ENCODE measurements around the gene CDC73. TPM values are rescaled to one million over a fixed set of nuclear protein-coding genes. Genes with fewer than 3 reads are reported as not detected.
A peak's percentile ranks its signal among the peaks of the same experiment; 100 is the strongest.
"Not testable (repeated sequence)": the region's sequence is repeated elsewhere in the genome, so short reads cannot be mapped to it uniquely, and the experiment has no call there.

CDC73 gene
- total RNA-seq, 2 donors from 2014 or later = 22.6 to 37.9 TPM

DNA sequence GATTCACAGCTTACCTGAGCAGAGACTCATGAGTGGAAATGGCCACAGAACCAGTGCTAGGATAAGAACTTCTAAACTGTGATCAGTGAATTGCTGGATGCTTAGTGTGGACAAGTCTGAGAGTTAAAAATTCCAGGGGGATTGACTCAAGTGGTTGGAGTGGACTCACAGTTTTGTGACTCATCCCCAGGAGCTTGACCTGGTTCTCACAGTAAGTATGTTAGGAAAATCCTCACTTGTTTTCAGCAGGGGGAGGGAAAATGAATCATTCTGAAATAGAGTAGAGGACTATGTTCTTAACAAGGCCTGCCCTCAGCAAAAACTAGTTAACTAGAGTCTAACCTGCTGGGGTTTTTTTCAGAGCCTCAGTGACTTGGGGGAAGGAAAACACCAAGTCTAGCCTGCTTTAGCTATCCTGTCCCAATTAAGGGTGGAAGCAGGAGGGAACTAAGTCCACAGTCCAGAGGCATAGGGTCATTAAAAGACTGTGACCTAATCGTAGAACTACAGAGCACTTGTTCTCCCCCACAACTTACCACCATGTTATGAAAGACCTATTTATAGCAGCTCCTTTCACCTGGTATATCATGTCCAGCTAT, 6.1 kb upstream of the CDC73 start:
- intact Hi-C loops (cut with DNase I) = no loop called here
- Histone ChIP-seq H3K27me3 (no peaks in the 10 kb centered on the region), H3K36me3 (replicated peaks in 1 of 2; ENCODE audit: insufficient read depth in 1 of 2, low read depth in 2 of 2) (no peaks in the 10 kb centered on the region), H3K4me3 (no peak overlapping the region), H3K4me1 (no peaks in the 10 kb centered on the region), H3K27ac (no peak overlapping the region), H3K9me3 (no peaks in the 10 kb centered on the region)
- TF ChIP-seq POLR2A (IDR thresholded peaks at IDR 0.05) = no peak
- TF ChIP-seq, protein P1, sequence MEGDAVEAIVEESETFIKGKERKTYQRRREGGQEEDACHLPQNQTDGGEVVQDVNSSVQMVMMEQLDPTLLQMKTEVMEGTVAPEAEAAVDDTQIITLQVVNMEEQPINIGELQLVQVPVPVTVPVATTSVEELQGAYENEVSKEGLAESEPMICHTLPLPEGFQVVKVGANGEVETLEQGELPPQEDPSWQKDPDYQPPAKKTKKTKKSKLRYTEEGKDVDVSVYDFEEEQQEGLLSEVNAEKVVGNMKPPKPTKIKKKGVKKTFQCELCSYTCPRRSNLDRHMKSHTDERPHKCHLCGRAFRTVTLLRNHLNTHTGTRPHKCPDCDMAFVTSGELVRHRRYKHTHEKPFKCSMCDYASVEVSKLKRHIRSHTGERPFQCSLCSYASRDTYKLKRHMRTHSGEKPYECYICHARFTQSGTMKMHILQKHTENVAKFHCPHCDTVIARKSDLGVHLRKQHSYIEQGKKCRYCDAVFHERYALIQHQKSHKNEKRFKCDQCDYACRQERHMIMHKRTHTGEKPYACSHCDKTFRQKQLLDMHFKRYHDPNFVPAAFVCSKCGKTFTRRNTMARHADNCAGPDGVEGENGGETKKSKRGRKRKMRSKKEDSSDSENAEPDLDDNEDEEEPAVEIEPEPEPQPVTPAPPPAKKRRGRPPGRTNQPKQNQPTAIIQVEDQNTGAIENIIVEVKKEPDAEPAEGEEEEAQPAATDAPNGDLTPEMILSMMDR (IDR thresholded peaks at IDR 0.05) = no peak
- WGBS, 2 donors = 65 to 70% methylated on average over 1 of the region's 1 CpG
- DNase-seq (peak in 1 of 4 donors; percentile 28), ATAC-seq (peak; percentile 38)

DNA sequence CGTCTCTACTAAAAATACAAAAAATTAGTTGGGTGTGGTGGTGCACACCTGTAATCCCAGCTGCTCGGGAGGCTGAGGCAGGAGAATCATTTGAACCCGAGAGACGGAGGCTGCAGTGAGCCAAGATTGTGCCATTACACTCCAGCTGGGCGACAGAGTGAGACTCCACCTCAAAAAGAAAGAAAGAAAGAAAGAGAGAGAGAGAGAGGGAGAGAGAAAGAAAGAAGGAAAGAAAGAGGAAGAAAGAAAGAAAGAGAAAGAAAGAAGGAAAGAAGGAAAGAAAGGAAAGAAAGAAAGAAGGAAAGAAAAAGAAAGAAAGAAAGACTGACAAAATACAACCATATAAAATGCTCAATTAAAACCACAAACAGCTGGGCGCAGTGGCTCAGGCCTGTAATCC, 4.7 kb upstream of the CDC73 start:
- ATAC-seq; H3K9me3 ChIP-seq; H3K36me3 ChIP-seq (replicated peaks in 1 of 2; ENCODE audit: insufficient read depth in 1 of 2, low read depth in 2 of 2); H3K4me3 ChIP-seq; H3K27me3 ChIP-seq; DNase-seq; H3K4me1 ChIP-seq; H3K27ac ChIP-seq; intact Hi-C loops (cut with DNase I): not testable (repeated sequence)
- 86 to 90% methylated on average over 6 of the region's 6 CpGs for WGBS, 2 donors

DNA sequence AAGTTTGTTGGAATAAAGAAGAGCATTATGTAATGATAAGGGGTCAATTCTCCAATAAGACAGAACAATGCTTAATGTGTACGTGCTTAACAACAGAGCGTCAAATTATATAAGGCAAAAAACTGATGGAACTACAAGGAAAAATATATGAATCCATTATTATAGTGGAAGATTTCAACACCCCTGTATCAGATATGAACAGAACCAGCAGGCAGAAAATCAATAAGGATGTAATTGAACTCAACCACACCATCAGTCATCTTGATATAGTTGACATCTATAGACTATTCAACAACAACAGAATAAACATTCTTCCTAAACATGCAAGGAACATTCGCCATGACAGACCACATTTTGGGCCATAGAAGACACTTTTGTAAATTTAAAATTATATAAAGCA, 3.6 kb upstream of the CDC73 start:
- no peaks in the 10 kb centered on the region for H3K36me3 ChIP-seq (replicated peaks in 1 of 2; ENCODE audit: insufficient read depth in 1 of 2, low read depth in 2 of 2)
- no peak for TF ChIP-seq POLR2A (IDR thresholded peaks at IDR 0.05)
- TF ChIP-seq, protein P1 (IDR thresholded peaks at IDR 0.05) = no peak
- peaks cover 13% of the 10 kb centered on the region for H3K4me1 ChIP-seq
- no peak for DNase-seq
- H3K27ac ChIP-seq = no peak overlapping the region
- no peak overlapping the region for H3K4me3 ChIP-seq
- no peaks in the 10 kb centered on the region for H3K27me3 ChIP-seq
- WGBS, 2 donors = 60 to 74% methylated on average over 3 of the region's 3 CpGs
- intact Hi-C loops (cut with DNase I) = no loop called here
- ATAC-seq = no peak
- no peaks in the 10 kb centered on the region for H3K9me3 ChIP-seq

DNA sequence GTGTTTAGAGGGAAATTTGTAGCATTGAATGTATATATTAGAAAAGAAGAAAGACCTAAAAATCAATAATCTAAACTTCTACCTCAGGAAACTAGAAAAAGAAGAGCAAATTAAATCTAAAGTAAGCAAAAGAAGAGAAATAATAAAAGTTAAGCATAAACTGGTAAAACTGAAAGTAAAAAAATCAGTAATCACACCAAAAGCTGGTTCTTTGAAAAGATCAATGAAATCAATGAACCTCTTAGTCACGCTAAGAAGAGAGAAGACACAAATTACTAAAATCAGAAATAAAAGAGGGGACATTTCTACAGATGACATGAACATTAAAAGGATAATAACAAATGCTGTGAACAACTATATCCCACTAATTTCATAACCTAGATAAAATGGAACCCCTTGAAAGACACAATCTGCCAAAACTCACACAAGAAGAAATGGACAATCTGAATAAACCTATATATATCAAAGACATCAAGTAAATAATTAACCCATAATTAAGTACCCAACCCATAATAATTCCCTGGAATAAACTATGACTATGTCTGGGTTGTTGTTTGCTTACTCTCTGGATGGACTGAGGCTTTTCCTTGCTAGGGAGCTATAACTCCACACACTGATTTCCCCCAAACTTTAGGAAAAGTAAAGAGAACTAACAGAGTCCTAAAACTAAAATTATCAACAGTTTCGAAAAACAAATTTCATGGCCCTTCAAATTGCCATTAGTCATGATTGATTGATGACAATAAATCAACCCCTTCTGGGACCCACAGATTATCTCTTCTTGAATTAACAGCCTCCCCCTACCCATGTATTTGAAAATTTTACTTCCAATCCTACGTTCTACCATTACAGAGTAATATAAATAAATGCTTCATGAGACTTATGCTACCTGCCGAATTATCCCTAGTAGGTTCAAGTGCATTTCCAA, 2.8 kb upstream of the CDC73 start:
- no peak for TF ChIP-seq POLR2A (IDR thresholded peaks at IDR 0.05)
- TF ChIP-seq, protein P1 (IDR thresholded peaks at IDR 0.05) = no peak
- Histone ChIP-seq H3K4me3 (no peak overlapping the region), H3K27ac (no peak overlapping the region), H3K4me1 (peaks cover 22% of the 10 kb centered on the region), H3K27me3 (no peaks in the 10 kb centered on the region), H3K36me3 (replicated peaks in 1 of 2; ENCODE audit: insufficient read depth in 1 of 2, low read depth in 2 of 2) (no peaks in the 10 kb centered on the region), H3K9me3 (no peaks in the 10 kb centered on the region)
- DNase-seq (no peak), ATAC-seq (no peak)
- intact Hi-C loops (cut with DNase I) = no loop called here
- WGBS, 2 donors = 61% methylated on average over 4 of the region's 4 CpGs

DNA sequence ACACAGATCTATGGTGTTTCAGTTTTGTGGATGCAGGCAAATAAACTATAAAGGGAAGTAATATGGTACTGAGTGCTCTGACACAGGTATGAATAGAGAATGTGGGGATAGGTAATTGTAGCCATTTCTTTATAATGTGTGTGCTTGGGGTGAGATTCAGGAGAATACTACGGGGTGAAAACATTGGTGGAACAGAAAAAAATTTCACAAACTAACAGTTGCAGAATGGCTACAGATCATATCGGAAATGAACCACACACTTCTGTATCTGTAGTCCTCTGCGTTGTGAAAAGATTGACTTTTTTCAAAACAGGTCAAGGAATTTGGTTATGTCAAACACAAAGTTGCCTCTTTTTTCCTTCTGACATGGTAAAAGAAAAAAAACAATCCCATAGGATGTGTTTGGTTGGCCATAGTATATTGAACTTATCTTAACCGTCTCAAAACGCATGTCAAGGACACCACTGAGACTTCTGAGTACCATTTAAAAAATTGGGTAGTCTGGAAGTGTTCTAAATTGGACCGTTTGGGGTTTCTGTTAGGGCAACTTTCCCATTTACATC, 1.1 kb upstream of the CDC73 start:
- WGBS, 2 donors = 56 to 61% methylated on average over 6 of the region's 6 CpGs
- no peak for TF ChIP-seq POLR2A (IDR thresholded peaks at IDR 0.05)
- TF ChIP-seq, protein P1 (IDR thresholded peaks at IDR 0.05) = no peak
- no peaks in the 10 kb centered on the region for H3K9me3 ChIP-seq
- no peak overlapping the region for H3K4me3 ChIP-seq
- DNase-seq (no peak), ATAC-seq (no peak)
- no peak overlapping the region for H3K27ac ChIP-seq
- peaks cover 28% of the 10 kb centered on the region for H3K4me1 ChIP-seq
- intact Hi-C loops (cut with DNase I) = no loop called here
- H3K36me3 ChIP-seq (replicated peaks in 1 of 2; ENCODE audit: insufficient read depth in 1 of 2, low read depth in 2 of 2) = no peaks in the 10 kb centered on the region
- no peaks in the 10 kb centered on the region for H3K27me3 ChIP-seq

Data from body of pancreas (tissue), 4 donors.